HEK293 (cell line): Measurements from ENCODE around the gene COLQ.

Experiments
- CTCF ChIP-seq: fragments of 450-650 bp; formaldehyde crosslinking; IDR thresholded peaks from 2 replicates; pipeline ENCODE4 v1.5.1; 2016; ENCODE audit warnings: missing biosample characterization, missing genetic modification characterization
- OSR2 ChIP-seq: fragments of 450-650 bp; formaldehyde crosslinking; IDR thresholded peaks from 2 replicates; pipeline ENCODE4 v1.5.1; 2016; ENCODE audit warnings: missing biosample characterization, missing genetic modification characterization
- SCRT2 ChIP-seq: fragments of 450-650 bp; formaldehyde crosslinking; IDR thresholded peaks from 2 replicates; pipeline ENCODE4 v1.5.1; 2016; ENCODE audit warnings: missing biosample characterization, missing genetic modification characterization
- SETDB1 ChIP-seq: IDR thresholded peaks from one replicate; pipeline ENCODE4 v1.6.1; 2017; ENCODE audit warnings: mild to moderate bottlenecking, low read length, moderate library complexity, mixed read lengths; ENCODE audit not compliant: insufficient read length
- ZBTB20 ChIP-seq: fragments of 450-650 bp; formaldehyde crosslinking; IDR thresholded peaks from 2 replicates; pipeline ENCODE4 v1.5.1; 2016; ENCODE audit warnings: missing biosample characterization, missing genetic modification characterization
- ZBTB21 ChIP-seq: fragments of 450-650 bp; formaldehyde crosslinking; IDR thresholded peaks from 2 replicates; pipeline ENCODE4 v1.5.1; 2017; ENCODE audit warnings: missing biosample characterization, missing genetic modification characterization
- ZNF239 ChIP-seq: fragments of 450-650 bp; formaldehyde crosslinking; IDR thresholded peaks from 2 replicates; pipeline ENCODE4 v1.5.1; 2016; ENCODE audit warnings: missing biosample characterization, missing genetic modification characterization
- ZNF404 ChIP-seq: fragments of 450-650 bp; formaldehyde crosslinking; IDR thresholded peaks from 2 replicates; pipeline ENCODE4 v1.5.1; 2017; ENCODE audit warnings: missing biosample characterization, missing genetic modification characterization
- ZNF561 ChIP-seq: fragments of 450-650 bp; IDR thresholded peaks from 2 replicates; pipeline ENCODE4 v1.5.1; 2018; ENCODE audit warnings: missing biosample characterization, missing genetic modification characterization, borderline replicate concordance
- ZNF777 ChIP-seq: fragments of 450-650 bp; formaldehyde crosslinking; IDR thresholded peaks from 2 replicates; pipeline ENCODE4 v1.5.1; 2017; ENCODE audit warnings: missing biosample characterization, missing genetic modification characterization, borderline replicate concordance
- ZSCAN4 ChIP-seq: fragments of 450-650 bp; formaldehyde crosslinking; IDR thresholded peaks from 2 replicates; pipeline ENCODE4 v1.5.1; 2017; ENCODE audit warnings: missing biosample characterization, missing genetic modification characterization

- TF ChIP-seq SETDB1 (no peak), CTCF (tag by site-specific recombination) (no peak), OSR2 (no peak), ZSCAN4 (tag by site-specific recombination) (no peak), ZNF777 (no peak), SCRT2 (tag by site-specific recombination) (no peak), ZBTB20 (tag by site-specific recombination) (no peak), ZNF239 (tag by site-specific recombination) (no peak), ZBTB21 (tag by site-specific recombination) (no peak), ZNF561 (tag by site-specific recombination) (no peak), ZNF404 (tag by site-specific recombination) (no peak)
These were observed 90.2 kb downstream of the COLQ start for GRCh38 chr3:15431256-15431837.
